Astrocyte (in vitro differentiated cells and primary cell): Measurements from ENCODE around the gene RPA4.

Experiments
- EZH2 ChIP-seq: IDR thresholded peaks from 2 replicates; pipeline ENCODE4 v1.6.1; 2012; ENCODE audit warnings: mild to moderate bottlenecking, low read length, inconsistent platforms; ENCODE audit not compliant: insufficient read depth
- TF ChIP-seq, protein P1 (sequence below): IDR thresholded peaks from 2 replicates; pipeline ENCODE4 v1.5.1; 2011; ENCODE audit warnings: low read depth, mild to moderate bottlenecking, inconsistent platforms, low read length, moderate library complexity; ENCODE audit not compliant: insufficient read depth

DNA sequence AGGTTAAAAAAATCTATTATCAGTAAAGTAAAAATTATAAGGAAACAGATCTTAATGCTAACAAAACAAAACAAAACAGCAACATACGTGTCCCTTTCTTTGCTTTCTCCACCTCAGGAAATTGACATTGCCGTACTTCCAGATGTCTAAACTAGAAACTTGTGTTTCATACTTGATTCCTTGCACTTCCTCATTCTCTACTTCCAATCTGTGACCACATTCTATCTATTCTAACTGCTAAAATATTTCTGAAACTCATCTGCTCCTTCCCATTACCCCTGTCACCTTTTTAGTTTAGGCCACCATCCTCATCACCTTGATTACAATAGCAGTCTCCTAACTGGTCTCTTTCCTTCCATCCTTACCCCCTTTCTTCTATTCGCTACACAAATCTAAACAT is 22.5 kb upstream of the RPA4 start:
- TF ChIP-seq, protein P1, sequence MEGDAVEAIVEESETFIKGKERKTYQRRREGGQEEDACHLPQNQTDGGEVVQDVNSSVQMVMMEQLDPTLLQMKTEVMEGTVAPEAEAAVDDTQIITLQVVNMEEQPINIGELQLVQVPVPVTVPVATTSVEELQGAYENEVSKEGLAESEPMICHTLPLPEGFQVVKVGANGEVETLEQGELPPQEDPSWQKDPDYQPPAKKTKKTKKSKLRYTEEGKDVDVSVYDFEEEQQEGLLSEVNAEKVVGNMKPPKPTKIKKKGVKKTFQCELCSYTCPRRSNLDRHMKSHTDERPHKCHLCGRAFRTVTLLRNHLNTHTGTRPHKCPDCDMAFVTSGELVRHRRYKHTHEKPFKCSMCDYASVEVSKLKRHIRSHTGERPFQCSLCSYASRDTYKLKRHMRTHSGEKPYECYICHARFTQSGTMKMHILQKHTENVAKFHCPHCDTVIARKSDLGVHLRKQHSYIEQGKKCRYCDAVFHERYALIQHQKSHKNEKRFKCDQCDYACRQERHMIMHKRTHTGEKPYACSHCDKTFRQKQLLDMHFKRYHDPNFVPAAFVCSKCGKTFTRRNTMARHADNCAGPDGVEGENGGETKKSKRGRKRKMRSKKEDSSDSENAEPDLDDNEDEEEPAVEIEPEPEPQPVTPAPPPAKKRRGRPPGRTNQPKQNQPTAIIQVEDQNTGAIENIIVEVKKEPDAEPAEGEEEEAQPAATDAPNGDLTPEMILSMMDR, result no peak
- TF ChIP-seq EZH2, result no peak
